GM23338 (cell line): ENCODE measurements around the gene CCDC50.

ENCODE experiments used
- CREB1 ChIP-seq: fragments of 250-450 bp; sonication (Bioruptor Pico); IDR thresholded peaks from 2 replicates; pipeline ENCODE4 v1.5.0; 2020; ENCODE audit warnings: low read depth, mild to moderate bottlenecking, moderate library complexity
- EZH2 ChIP-seq: fragments of 200-600 bp; sonication (generic); IDR thresholded peaks from one replicate; pipeline ENCODE4 v1.8.0; 2017; ENCODE audit warnings: antibody characterized with exemption, mild to moderate bottlenecking, low read depth; ENCODE audit not compliant: unreplicated experiment
- EZH2phosphoT487 ChIP-seq: fragments of 200-600 bp; sonication (generic); IDR thresholded peaks from one replicate; pipeline ENCODE4 v1.8.1; 2018; ENCODE audit warnings: antibody characterized with exemption; ENCODE audit not compliant: unreplicated experiment
- POLR2AphosphoS5 ChIP-seq: IDR thresholded peaks from 2 replicates; pipeline ENCODE4 v1.6.1; 2016; ENCODE audit warnings: antibody characterized with exemption, low read depth
- TF ChIP-seq, protein P1 (sequence below), 2 experiments: fragments of 200-600 bp in 1 of 2; sonication (generic) in 1 of 2; conservative IDR thresholded peaks; 2 replicates each; pipeline versions ENCODE4 v1.5.1 to v1.6.1; 2016 to 2017; ENCODE audit warnings: antibody characterized with exemption in 2 of 2, low read depth in 2 of 2, mild to moderate bottlenecking in 2 of 2, moderate library complexity in 1 of 2
- TF ChIP-seq, protein P2 (sequence below): IDR thresholded peaks from one replicate; pipeline ENCODE4 v1.6.1; 2018; ENCODE audit warnings: antibody characterized with exemption; ENCODE audit not compliant: unreplicated experiment
- TF ChIP-seq, protein P3 (sequence below): IDR thresholded peaks from 2 replicates; pipeline ENCODE4 v1.6.1; 2016; ENCODE audit warnings: antibody characterized with exemption

DNA sequence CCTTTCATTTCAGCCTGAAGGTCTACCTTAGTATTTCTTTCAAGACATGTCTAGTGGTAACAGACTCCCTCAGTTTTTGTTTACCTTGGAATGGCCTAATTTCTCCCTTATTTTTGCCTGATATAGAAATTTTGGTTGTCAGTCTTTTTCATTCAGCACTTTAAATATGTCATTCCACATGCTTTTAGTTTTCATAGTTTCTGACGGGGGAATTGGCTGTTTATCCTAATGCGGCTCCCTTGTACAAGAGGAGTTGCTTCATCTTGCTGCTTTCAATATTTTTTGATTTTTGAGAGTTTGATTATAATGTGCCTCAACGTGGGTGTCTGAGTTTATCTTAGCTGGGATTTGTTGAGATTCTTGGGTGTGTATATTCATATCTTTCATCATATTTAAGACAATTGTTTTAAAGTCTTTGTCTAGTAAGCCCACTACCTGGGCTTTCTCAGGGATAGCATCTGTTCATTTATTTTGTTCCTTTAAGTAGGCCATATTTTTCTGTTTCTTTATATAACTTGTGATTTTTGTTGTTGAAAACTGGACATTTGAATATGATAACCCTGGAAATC is 80.7 kb downstream of the CCDC50 start:
- TF ChIP-seq, protein P1, sequence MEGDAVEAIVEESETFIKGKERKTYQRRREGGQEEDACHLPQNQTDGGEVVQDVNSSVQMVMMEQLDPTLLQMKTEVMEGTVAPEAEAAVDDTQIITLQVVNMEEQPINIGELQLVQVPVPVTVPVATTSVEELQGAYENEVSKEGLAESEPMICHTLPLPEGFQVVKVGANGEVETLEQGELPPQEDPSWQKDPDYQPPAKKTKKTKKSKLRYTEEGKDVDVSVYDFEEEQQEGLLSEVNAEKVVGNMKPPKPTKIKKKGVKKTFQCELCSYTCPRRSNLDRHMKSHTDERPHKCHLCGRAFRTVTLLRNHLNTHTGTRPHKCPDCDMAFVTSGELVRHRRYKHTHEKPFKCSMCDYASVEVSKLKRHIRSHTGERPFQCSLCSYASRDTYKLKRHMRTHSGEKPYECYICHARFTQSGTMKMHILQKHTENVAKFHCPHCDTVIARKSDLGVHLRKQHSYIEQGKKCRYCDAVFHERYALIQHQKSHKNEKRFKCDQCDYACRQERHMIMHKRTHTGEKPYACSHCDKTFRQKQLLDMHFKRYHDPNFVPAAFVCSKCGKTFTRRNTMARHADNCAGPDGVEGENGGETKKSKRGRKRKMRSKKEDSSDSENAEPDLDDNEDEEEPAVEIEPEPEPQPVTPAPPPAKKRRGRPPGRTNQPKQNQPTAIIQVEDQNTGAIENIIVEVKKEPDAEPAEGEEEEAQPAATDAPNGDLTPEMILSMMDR (conservative IDR thresholded peaks at IDR 0.05; ENCODE audit: low read depth in 2 of 2): no peak
- TF ChIP-seq POLR2AphosphoS5 (no peak), CREB1 (CRISPR knock-in tag) (no peak), EZH2 (no peak), EZH2phosphoT487 (no peak)
- TF ChIP-seq, protein P2, sequence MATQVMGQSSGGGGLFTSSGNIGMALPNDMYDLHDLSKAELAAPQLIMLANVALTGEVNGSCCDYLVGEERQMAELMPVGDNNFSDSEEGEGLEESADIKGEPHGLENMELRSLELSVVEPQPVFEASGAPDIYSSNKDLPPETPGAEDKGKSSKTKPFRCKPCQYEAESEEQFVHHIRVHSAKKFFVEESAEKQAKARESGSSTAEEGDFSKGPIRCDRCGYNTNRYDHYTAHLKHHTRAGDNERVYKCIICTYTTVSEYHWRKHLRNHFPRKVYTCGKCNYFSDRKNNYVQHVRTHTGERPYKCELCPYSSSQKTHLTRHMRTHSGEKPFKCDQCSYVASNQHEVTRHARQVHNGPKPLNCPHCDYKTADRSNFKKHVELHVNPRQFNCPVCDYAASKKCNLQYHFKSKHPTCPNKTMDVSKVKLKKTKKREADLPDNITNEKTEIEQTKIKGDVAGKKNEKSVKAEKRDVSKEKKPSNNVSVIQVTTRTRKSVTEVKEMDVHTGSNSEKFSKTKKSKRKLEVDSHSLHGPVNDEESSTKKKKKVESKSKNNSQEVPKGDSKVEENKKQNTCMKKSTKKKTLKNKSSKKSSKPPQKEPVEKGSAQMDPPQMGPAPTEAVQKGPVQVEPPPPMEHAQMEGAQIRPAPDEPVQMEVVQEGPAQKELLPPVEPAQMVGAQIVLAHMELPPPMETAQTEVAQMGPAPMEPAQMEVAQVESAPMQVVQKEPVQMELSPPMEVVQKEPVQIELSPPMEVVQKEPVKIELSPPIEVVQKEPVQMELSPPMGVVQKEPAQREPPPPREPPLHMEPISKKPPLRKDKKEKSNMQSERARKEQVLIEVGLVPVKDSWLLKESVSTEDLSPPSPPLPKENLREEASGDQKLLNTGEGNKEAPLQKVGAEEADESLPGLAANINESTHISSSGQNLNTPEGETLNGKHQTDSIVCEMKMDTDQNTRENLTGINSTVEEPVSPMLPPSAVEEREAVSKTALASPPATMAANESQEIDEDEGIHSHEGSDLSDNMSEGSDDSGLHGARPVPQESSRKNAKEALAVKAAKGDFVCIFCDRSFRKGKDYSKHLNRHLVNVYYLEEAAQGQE: no peak
- TF ChIP-seq, protein P3, sequence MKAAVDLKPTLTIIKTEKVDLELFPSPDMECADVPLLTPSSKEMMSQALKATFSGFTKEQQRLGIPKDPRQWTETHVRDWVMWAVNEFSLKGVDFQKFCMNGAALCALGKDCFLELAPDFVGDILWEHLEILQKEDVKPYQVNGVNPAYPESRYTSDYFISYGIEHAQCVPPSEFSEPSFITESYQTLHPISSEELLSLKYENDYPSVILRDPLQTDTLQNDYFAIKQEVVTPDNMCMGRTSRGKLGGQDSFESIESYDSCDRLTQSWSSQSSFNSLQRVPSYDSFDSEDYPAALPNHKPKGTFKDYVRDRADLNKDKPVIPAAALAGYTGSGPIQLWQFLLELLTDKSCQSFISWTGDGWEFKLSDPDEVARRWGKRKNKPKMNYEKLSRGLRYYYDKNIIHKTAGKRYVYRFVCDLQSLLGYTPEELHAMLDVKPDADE: no peak
